HG03280 (cell line): Measurements from ENCODE around the gene SKA1.
A peak's percentile ranks its signal among the peaks of the same experiment; 100 is the strongest.

Experiments used
- ATAC-seq: cut with Tn5 transposase; IDR thresholded peaks from one replicate; pipeline ENCODE4 v1.9.1; 2021; ENCODE audit warnings: mild to moderate bottlenecking, moderate library complexity; ENCODE audit not compliant: unreplicated experiment

Gene SKA1

GRCh38 chr18:50374753-50375391 is at the start of gene SKA1:
Gene SKA1, plus strand, starts transcription at chr18:50375046. Its CDS starts 785 bp downstream, at chr18:50375831.
- ATAC-seq, result peak; percentile 94

GRCh38 chr18:50327983-50328382 is 46.9 kb upstream of the SKA1 start:
- no peak for ATAC-seq

- no peak for ATAC-seq
These were observed 44.7 kb upstream of the SKA1 start for GRCh38 chr18:50330176-50330575.

DNA sequence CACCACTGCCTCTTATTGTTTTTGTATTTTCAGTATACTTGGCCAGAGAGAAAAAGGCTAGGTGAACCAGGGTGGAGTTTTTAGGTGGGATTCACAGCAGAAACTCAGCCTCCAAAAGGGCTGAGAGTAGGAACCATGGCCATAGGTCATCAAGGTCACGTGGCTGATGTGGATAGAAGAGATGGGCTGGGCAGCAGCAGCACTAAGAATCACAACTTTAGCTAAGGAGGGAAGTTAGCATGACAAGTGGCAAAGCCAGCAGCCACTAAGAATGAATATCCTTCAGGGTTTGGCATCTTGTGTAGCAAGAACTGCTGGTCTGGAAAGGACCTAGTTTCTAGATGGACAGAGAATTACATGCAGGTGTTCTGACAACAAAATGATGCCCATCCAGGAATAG is 43.2 kb upstream of the SKA1 start:
- no peak for ATAC-seq

GRCh38 chr18:50334546-50335152 is 40.2 kb upstream of the SKA1 start:
- ATAC-seq, result no peak

DNA sequence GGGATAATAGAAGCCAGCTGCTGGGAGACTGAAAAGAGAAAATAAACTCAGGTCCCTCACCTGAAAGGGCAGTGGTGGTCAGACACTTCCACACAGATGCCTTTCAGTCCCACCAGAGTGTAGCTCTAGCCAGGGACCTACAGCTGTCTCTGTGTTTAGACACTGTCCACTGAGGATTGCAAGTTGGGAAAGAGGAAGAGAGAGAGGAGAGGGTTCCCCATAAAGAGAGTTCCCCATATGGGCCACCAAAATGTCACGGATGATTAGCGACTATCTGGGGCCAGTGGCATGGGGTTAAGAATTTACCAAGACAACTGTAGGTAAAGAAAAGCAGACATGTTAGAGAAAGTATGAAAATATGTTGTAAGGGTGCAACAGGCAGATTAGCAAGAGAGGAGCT is 36.7 kb upstream of the SKA1 start:
- no peak for ATAC-seq

DNA sequence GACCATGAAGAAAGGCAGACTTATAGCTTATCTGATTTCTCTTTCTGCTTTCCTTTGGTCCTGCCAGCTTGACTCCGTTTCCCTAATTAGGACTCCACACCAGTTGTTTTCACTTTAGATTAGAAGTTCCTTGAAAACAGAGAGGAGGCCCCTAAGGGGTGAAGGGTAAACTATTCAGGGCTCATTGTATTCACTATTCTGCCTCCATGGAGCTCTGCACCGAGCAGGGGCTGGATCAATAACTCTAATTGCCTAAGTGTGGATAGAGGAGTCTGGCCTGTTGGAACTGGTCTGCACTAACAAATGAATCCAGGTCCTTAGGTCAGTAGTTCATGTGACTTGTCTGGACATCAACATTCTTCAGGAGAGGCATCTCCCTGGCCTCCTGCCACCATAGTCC is 36.1 kb upstream of the SKA1 start:
- ATAC-seq, result no peak

DNA sequence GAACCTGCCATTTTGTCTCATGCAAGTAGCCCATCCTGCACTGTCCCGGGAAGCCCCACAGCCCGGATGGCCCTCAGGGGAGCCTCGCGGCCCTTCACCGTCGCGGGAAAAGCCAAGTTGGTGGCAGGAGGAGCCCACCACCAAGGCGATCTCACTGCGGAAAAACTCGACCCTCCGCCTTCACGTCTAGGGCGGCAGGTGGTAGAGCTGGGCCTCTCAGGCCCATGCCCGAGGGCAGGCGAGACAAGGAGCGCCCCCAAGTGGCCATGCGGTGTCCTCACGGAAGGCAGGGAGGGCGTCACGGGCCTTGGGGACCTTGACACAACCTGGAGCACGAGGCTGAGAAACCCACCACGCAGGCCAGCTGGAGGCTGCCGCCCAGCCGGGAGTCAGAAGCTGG is 34.8 kb upstream of the SKA1 start:
- no peak for ATAC-seq

DNA sequence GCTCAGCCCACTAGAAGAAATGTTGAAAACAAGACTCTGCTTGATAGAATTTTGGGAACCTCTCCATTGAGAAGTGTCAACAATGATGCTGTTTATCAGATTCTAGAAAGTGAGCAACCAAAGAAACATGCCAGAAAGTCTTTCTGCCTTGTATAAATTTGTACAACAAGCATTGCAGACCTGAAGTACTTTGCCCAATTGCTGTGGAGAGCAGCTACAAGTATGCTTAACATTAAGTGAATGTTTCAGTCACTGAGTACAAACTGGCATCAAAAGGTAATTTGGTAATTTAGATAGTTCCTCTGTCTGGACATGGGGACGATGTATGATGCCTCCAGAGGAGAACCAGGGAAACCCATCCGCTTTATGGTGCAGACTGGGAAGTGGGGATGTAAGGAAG is 33.4 kb upstream of the SKA1 start:
- ATAC-seq, result no peak

DNA sequence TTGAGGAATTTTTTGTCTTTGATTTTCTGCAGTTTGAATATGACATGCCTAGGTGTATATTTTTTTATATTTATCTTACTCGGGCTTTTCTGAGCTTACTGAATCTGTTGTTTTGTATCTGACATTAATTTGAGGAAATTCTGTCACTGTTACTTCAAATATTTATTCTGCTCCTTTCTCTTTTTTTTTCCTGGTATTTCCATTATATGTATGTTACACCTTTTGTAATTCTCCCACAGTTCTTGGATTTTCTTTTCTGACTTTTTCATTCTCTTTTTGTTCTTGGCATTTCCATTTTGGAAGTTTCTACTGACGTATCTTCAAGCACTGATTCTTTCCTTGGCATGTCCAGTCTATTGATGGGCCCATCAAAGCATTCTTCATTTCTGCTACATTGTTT is 24.1 kb upstream of the SKA1 start:
- no peak for ATAC-seq

DNA sequence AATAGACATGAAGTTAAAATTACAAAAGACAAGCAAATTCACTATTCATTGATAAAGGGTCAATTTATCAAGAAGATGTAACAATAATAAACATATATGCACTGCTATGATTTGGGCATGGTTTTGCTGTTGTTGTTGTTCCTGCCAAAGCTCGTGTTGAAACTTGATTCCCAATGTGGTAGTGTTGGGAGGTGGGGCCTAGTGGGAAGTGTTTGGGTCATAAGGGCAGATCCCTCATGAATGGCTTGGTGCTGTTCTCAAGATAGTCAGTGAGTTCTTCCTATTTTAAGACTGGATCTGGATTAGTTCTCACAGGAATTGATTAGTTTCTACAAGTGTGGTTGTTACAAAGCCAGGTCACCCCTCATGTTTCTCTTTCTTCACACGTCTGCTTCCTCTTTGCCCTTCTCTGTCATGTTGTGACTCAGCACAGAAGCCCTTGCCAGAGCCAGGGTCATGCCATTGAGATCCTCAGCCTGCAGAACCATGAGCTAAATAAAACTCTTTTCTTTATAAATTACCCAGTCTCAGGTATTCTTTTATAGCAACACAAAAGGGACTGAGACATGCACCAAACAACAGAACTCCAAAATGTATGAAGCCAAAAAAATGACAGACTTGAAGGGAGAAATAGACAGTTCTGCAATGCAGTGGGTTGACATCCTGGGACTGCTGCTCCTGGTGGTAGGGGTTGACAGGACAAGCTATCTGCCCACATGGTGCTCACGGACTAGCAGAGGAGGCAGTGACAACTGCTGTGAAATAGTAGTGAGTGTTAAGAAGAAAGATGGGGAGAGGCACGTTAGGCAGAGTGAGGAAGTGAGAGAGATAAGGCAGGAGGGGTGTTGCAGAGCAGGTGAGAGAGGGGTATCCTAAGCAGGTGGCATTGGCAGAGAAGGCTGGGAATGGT is 18.6 kb upstream of the SKA1 start:
- peak; percentile 66 for ATAC-seq

DNA sequence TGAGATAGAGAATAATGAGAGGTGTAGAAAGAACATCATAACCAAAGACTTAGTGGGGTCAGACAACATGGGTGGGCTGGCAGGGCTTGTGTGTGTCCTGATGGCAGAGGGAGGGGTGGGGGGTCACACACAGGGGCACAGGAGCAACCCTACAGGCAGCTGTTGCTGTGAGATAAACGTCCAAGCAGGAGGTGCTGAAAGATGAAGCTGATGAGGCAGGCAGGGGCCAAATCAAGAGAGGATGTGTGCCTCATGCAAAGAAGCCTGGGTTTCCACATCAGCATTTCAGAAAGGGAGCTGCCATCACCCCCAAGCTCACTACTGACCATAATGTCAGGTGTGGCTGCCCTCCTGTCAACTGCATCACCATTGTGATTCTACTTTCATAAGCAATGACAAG is 16.0 kb upstream of the SKA1 start:
- no peak for ATAC-seq

GRCh38 chr18:50359806-50360205 is 15.0 kb upstream of the SKA1 start:
- no peak for ATAC-seq

- no peak for ATAC-seq
These were observed 14.2 kb upstream of the SKA1 start for GRCh38 chr18:50360611-50361010.

- no peak for ATAC-seq
These were observed 5.2 kb upstream of the SKA1 start for GRCh38 chr18:50369672-50370071.

DNA sequence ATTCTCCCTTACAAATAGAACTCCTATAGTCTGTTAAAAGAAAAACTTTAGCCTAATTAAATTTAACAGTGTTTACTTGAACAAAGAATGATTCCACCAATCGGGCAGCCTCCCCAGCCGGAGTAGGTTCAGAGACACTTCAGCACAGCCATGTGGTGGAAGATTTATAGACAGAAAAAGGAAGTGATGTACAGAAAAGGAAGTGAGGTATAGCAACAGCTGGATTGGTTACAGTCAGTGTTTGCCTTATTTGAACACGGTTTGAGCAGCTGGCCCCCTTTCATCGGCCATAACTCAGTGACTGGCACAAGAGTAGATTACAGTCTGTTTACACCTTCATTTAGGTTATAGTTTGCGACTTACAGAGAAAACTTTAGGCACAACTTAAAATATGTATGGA is 2.1 kb upstream of the SKA1 start:
- no peak for ATAC-seq

GRCh38 chr18:50373561-50374219 is 1.2 kb upstream of the SKA1 start:
- no peak for ATAC-seq

GRCh38 chr18:50374220-50374752 is 560 bp upstream of the SKA1 start:
- no peak for ATAC-seq

- no peak for ATAC-seq
These were observed 2.4 kb downstream of the SKA1 start for GRCh38 chr18:50377061-50377798.

DNA sequence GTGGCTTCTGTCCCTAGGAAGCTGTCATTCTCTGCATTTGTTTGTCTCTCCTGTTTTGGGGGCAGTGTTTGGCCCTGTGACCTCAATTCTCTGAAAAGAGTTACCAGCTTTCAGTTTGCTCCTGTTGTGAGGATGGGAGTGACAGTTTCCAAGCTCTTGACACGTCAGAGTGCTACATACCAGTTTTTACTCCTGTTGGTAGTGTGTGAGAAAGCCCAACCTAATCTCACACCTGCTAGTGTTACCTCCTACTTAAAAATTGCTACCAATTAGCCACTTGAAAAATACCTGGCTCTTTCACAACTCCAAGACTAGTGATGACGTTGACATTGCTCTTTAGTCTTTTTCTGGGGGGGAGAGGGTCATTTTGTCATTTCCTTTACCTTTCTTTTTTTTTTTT is 14.1 kb downstream of the SKA1 start:
- ATAC-seq, result no peak
